CD4-positive, alpha-beta T cell treated with Interleukin-4 for 4 hours (primary cell): ENCODE data around the gene OSCAR.

Experiments used
- DNase-seq: peaks from one replicate; pipeline ENCODE4 v3.0.0-alpha.2; 2020

OSCAR gene, protein sequence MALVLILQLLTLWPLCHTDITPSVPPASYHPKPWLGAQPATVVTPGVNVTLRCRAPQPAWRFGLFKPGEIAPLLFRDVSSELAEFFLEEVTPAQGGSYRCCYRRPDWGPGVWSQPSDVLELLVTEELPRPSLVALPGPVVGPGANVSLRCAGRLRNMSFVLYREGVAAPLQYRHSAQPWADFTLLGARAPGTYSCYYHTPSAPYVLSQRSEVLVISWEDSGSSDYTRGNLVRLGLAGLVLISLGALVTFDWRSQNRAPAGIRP

GRCh38 chr19:54100561-54100960, at the start of gene OSCAR:
Gene OSCAR, minus strand, starts transcription at chr19:54100803. Its CDS starts 11 bp downstream, at chr19:54100792.
- peak; percentile 7 for DNase-seq

DNA sequence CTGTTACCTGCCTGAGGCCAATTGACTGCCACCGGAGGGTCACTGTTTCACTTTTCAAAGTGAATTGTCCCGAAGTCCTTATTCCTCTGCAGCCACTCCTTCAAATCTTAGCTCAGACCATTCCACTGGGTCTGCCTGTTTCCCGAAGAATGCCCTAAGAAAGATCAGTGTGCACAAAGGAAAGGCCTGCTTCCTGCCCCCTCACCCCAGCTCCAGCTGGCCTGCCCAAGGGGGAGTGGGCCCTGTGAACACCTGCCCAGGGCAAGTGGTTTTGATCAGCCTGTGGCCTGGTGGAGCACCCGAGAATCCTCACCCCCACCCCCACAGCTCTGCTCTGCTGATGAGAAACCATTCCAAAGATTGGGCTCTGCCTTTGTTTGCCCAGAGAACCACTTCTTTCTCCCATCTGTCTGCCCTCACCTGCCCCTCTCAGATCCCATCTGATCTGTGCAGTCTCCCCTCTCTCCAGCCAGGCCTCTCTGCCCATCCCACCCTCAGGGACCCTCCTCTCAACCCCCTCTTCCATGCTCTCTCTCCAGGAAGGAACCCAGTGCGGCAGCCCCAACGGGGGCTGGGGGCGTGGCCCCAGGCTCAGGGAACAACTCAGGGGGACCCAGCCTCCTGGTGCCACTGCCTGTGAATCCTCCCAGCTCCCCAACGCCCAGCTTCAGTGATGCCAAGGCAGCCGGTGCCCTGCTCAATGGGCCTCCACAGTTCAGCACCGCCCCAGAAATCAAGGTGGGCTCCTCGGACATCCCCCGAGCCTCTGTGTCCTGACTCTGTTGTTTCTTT, 48.6 kb upstream of the OSCAR start:
- DNase-seq: no peak

DNA sequence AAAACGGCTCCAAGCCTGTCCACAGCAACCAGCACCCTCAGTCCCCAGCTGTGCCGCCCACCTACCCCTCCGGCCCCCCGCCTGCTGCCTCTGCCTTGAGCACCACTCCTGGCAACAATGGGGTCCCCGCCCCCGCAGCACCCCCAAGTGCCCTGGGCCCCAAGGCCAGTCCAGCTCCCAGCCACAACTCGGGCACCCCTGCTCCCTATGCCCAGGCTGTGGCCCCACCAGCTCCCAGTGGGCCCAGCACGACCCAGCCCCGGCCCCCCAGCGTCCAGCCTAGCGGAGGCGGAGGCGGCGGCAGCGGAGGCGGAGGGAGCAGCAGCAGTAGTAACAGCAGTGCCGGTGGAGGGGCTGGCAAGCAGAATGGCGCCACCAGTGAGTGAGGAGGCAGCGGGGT, 47.6 kb upstream of the OSCAR start:
- no peak for DNase-seq

DNA sequence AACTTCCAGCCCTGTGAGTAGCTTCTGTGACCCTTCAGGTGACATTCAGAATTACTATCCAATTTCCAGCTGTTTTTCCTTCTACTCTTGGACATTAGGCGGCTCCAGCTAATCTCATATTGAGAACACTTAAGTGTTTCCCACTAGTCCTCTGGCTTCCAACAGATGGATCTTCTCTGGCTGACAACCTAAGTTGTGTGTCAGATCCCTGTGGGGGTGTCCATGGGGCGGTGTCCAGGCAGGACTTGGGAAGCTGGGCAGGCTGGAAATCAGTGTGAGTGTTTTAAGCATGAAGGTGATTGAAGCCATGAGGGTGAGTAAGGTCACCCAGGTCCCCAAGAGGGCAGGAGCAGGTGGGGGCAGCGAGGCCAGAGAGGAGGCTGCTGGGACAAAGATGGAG, 47.1 kb upstream of the OSCAR start:
- DNase-seq: no peak

GRCh38 chr19:54145541-54146158, 45.0 kb upstream of the OSCAR start:
- no peak for DNase-seq

DNA sequence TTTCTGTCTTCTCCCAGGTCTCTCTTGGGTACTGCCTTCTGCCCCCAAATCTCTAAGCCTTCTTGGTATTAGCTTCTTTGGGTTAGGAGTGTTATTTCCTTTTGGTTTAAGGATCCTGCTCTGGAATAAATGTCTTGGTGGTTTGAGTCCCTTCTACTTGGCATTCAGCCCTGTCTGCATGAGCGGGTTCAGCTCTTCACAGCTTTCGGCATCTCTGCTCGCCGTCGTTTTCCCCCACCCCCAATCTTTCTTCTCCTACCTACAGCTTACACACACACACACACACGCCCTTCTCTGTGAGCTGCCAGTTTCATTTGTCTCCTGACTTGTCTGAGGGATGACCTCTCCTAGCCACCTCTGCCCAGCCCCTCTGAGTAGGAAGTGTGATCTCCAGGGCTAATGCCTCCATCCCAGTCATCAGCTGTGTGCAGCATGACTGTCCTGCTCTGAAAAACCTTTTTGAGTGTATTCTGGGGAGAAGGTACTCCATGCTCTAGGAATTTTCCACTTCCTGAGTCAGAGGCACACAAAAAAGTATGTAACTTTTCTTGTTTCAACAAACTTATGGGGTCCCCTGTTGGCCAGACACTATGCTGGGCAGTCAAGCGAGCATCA, 41.7 kb upstream of the OSCAR start:
- no peak for DNase-seq

- no peak for DNase-seq
Measured at GRCh38 chr19:54141356-54141755, 40.8 kb upstream of the OSCAR start.

GRCh38 chr19:54138489-54139256, 38.1 kb upstream of the OSCAR start:
- DNase-seq: no peak

- peak; percentile 27 for DNase-seq
Measured at GRCh38 chr19:54137699-54138488, 37.3 kb upstream of the OSCAR start, which contains the start of gene CNOT3. Gene CNOT3, plus strand, starts transcription at chr19:54137762. Its CDS starts 5,217 bp downstream, at chr19:54142979.

GRCh38 chr19:54136864-54137698, 36.5 kb upstream of the OSCAR start:
- DNase-seq: peak; percentile 100

DNA sequence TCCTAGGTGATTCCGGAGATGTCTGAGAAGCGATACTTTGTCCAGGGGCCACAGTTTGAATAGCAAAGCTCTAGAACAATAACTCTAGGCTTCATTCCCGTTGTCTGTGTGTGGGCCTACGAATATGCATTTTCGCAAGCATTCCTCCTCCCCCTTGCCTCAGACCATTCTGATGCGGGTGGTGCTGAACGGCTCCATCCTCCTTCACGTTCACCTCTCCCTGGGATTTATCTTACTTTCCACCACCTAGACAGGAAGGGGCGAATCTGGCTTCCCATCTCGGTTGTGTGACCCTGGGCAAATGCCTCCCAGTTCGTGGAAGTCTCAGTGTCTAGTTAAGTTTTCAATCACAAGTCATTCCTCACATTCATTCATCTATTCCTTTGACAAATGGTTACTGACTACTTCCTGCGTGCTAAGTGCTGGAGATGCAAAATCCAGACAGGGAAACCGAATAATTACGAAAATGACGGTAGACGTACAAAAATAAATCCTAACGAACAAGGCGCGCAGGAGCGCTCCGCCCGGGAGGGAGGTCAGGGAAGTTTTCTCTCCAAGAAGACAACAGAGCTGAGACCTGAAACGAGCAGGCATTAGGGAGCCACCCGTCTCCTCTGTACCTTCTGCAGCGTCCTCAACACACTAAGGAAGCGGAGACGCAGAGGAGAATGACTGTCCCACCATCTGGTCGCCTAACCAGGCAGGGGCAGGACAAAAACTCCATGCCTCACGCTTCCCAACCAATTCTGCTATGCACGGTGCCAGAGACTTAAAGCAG, 35.7 kb upstream of the OSCAR start:
- DNase-seq: no peak

- DNase-seq: no peak
Measured at GRCh38 chr19:54133957-54134590, 33.5 kb upstream of the OSCAR start.

GRCh38 chr19:54133312-54133956, 32.8 kb upstream of the OSCAR start:
- DNase-seq: no peak

GRCh38 chr19:54129617-54129996, 29.0 kb upstream of the OSCAR start:
- DNase-seq: no peak

DNA sequence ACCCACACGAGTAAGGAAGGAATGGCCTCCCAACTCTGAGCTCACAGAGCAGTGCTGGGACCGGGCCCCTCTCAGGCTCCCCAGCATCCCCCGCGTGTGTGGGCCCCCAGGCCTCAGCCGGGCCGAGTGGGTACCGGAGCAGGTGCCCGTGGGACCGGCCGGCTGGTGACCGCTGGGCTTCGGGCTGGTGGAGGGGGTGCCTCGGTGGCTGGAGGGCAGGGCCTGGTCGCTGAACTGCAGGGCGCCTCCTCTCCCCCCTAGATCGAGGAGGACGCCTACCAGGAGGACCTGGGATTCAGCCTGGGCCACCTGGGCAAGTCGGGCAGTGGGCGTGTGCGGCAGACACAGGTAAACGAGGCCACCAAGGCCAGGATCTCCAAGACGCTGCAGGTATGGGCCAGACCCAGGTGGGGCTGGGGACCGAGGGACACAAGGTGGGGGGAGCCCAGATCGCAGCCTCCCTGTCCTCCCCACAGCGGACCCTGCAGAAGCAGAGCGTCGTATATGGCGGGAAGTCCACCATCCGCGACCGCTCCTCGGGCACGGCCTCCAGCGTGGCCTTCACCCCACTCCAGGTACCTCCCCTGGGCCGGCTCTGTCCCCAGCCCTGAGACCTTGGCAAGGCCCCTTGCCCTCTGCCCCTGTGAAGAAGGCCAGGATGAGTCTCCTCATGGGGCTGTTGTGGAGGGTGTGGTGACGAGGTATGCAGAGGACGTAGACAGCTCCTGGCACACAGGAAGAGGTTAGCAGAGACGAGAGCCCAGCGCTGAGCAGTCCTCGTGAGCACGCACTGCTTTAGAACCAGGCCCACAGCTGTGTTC, 28.4 kb upstream of the OSCAR start:
- no peak for DNase-seq

DNA sequence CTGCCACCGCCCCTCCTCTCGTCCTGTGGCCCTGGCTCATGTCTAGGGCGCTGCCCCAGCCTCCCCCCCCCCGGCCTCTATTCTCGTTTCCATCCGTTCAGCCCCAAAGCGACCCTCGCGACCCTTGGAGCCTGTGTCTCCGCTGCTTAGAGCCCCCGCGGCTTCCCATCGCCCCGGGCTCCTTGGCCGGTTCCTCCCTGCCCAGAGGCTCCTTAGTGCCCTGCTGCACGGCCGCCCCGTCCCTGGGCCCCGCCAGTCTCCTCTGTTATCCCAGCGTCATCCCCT, 27.8 kb upstream of the OSCAR start:
- DNase-seq: no peak

GRCh38 chr19:54127688-54128440, 27.3 kb upstream of the OSCAR start:
- no peak for DNase-seq

DNA sequence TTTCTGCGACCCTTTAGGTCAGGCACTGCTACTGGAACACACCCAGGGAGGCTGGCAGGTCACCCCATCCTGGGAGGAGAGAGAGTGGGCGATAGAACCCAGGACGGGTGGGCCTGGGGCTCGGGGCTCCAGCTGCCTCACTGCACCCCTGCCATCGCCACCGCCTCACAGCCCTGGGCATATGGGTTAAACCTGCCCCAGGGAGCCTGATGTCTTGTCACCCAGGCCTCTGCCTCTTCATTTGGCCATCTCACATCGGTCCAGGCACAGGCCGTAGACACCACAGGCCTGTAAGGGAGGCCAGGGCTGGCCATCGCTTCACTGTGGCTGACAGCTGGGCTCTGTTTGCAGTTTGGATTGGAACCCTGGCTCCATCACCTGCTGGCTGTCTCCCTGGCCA, 25.1 kb upstream of the OSCAR start:
- DNase-seq: no peak
